Progenitor cell of endocrine pancreas (in vitro differentiated cells): ENCODE data around the gene SCAP. TPM values are rescaled to one million over a fixed set of nuclear protein-coding genes. Genes with fewer than 3 reads are reported as not detected.

Source experiments
- DNase-seq: peaks from one replicate; pipeline ENCODE4 v3.0.0; 2021; ENCODE audit warnings: low spot score; ENCODE audit not compliant: unreplicated experiment
- H3K27ac Mint-ChIP-seq: 2 replicates; pipeline ENCODE4 v1.8.0; 2021; ENCODE audit warnings: mild to moderate bottlenecking, moderate library complexity, mixed read lengths
- H3K27me3 Mint-ChIP-seq: 2 replicates; pipeline ENCODE4 v1.8.0; 2021; ENCODE audit warnings: mixed read lengths
- H3K36me3 Mint-ChIP-seq: 2 replicates; pipeline ENCODE4 v1.8.0; 2022; ENCODE audit warnings: mixed read lengths; ENCODE audit not compliant: insufficient read depth
- H3K4me1 Mint-ChIP-seq: 2 replicates; pipeline ENCODE4 v1.8.0; 2021; ENCODE audit warnings: low read depth, mixed read lengths
- H3K4me3 Mint-ChIP-seq: 2 replicates; pipeline ENCODE4 v1.8.0; 2021; ENCODE audit warnings: low read depth, mild to moderate bottlenecking, moderate library complexity, mixed read lengths
- H3K9me3 Mint-ChIP-seq: 2 replicates; pipeline ENCODE4 v1.8.0; 2021; ENCODE audit warnings: low read depth, mixed read lengths
- total RNA-seq: library from RNA; stranded (reverse); gene quantifications from 2 replicates; pipeline ENCODE4 v1.2.1, GENCODE V29; 2021
- TF ChIP-seq, protein P1 (sequence below): fragments of 200-600 bp; sonication (generic); IDR thresholded peaks from one replicate; pipeline ENCODE4 v1.5.0; 2021; ENCODE audit warnings: antibody characterized with exemption, mild to moderate bottlenecking; ENCODE audit not compliant: unreplicated experiment

Gene SCAP
- total RNA-seq, 1 donor from 2014 or later: 140 TPM

DNA sequence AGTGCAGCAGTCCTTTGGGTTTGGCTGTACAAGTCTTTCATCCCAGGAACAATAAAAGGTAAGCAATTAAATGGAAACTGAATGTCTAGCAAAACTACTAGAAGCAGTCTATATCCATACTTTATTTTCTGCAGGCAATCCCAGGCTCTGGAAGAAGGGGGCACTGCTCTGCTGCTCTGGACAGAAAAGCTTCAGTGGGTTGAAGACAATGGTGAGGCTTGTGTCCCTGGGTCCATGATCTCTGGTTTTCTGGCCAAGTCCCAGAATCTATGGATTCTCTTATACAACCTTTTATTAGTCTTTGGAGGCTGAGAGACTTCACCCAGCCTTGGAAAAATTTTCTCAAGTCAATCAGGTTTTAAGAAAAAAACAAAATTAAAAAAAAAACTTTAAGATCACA is 35.6 kb downstream of the SCAP start:
- Mint-ChIP-seq H3K27ac (no peak overlapping the region), H3K27me3 (no peaks in the 10 kb centered on the region), H3K9me3 (no peaks in the 10 kb centered on the region), H3K36me3 (peaks cover 21% of the 10 kb centered on the region), H3K4me1 (peaks cover 20% of the 10 kb centered on the region), H3K4me3 (no peak overlapping the region)
- TF ChIP-seq, protein P1, sequence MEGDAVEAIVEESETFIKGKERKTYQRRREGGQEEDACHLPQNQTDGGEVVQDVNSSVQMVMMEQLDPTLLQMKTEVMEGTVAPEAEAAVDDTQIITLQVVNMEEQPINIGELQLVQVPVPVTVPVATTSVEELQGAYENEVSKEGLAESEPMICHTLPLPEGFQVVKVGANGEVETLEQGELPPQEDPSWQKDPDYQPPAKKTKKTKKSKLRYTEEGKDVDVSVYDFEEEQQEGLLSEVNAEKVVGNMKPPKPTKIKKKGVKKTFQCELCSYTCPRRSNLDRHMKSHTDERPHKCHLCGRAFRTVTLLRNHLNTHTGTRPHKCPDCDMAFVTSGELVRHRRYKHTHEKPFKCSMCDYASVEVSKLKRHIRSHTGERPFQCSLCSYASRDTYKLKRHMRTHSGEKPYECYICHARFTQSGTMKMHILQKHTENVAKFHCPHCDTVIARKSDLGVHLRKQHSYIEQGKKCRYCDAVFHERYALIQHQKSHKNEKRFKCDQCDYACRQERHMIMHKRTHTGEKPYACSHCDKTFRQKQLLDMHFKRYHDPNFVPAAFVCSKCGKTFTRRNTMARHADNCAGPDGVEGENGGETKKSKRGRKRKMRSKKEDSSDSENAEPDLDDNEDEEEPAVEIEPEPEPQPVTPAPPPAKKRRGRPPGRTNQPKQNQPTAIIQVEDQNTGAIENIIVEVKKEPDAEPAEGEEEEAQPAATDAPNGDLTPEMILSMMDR: peak; percentile 28
- no peak for DNase-seq

DNA sequence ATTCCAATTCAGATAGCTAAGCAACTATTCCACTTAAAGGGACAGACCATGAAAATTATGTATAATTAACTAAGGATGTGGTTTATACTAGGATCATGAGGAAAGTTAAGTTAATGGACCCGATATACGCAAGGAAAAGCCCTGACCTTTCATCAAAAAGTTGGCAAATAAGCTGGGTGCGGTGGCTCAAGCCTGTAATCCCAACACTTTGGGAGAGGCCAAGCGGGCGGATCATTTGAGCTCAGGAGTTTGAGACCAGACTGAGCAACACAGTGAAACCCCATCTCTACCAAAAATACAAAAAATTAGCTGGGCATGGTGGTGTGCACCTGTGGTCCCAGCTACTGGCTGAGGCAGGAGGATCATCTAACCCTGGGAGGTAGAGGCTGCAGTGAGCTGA is 39.6 kb downstream of the SCAP start:
- H3K9me3 Mint-ChIP-seq: no peaks in the 10 kb centered on the region
- TF ChIP-seq, protein P1: no peak
- H3K27ac Mint-ChIP-seq: no peak overlapping the region
- peaks cover 27% of the 10 kb centered on the region for H3K36me3 Mint-ChIP-seq
- no peak overlapping the region for H3K4me3 Mint-ChIP-seq
- no peak for DNase-seq
- H3K27me3 Mint-ChIP-seq: no peaks in the 10 kb centered on the region
- H3K4me1 Mint-ChIP-seq: no peaks in the 10 kb centered on the region

DNA sequence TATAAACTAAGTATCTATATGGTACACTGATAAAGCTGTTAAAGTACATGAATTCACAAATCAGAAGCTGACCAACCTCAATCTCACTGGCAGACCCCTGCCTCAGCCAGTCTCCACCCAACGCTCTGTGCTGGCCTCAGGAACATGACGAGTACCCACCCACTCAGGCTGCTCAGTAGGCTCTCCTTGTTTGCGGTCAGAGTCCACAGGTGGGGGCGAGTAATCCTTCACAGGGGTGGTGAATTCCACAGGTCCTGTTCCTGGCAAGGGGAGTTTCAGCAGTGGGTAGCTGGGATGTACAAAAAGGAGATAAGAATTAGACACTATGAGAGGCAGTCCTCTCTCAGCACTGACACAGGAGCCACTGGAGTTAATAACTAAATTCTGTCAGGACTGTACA is 40.9 kb downstream of the SCAP start:
- Mint-ChIP-seq H3K4me1 (no peaks in the 10 kb centered on the region), H3K9me3 (no peaks in the 10 kb centered on the region), H3K4me3 (no peak overlapping the region), H3K36me3 (peaks cover 27% of the 10 kb centered on the region), H3K27me3 (no peaks in the 10 kb centered on the region), H3K27ac (peak overlapping the region; percentile 49)
- no peak for DNase-seq
- TF ChIP-seq, protein P1: no peak

DNA sequence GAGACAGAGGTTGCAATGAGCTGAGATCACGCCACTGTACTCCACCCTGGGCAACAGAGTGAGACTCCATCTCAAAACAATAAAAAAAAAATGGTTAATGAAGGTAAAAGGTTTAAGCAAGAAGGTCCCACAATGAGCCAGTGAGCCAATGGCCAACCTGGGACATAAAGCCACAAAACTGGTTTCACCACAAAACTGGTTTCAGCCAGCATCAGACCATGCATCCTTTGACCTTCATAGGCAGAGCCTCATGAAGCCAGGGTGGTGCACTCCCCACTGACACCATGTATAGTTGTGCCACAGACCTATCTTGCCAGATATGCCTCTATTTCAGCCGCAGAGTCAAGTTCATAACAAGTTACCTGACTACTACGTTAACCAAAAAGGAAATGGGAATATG is 41.9 kb downstream of the SCAP start:
- TF ChIP-seq, protein P1: no peak
- H3K9me3 Mint-ChIP-seq: no peaks in the 10 kb centered on the region
- no peaks in the 10 kb centered on the region for H3K27me3 Mint-ChIP-seq
- H3K4me1 Mint-ChIP-seq: no peaks in the 10 kb centered on the region
- H3K4me3 Mint-ChIP-seq: no peak overlapping the region
- H3K27ac Mint-ChIP-seq: no peak overlapping the region
- peaks cover 25% of the 10 kb centered on the region for H3K36me3 Mint-ChIP-seq
- no peak for DNase-seq

DNA sequence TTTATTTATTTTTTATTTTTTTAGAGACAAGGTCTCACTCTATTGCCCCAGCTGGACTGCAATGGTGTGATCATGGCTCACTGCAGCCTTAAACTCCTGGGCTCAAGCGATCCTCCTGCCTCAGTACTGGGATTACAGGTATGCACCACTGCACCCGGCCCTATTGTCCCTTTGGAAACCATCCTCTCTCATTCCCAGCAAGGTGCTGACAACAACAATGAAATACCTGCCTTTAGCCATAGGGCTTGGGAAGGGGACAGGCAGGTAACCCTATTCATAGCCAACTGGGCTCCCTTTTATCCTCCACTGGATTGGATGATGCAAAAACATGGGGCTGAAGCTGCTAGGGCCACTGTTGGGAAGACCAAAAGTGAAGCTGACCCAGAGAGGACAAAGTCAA is 43.1 kb downstream of the SCAP start:
- TF ChIP-seq, protein P1: no peak
- Mint-ChIP-seq H3K4me3 (no peak overlapping the region), H3K36me3 (peaks cover 15% of the 10 kb centered on the region), H3K27ac (no peak overlapping the region), H3K4me1 (no peaks in the 10 kb centered on the region), H3K9me3 (no peaks in the 10 kb centered on the region), H3K27me3 (no peaks in the 10 kb centered on the region)
- DNase-seq: no peak
